ENCODE results near the gene IRAK1. TPM values are rescaled to one million over a fixed set of nuclear protein-coding genes. Genes with fewer than 3 reads are reported as not detected.
A peak's percentile ranks its signal among the peaks of the same experiment; 100 is the strongest.
"Not testable (repeated sequence)": the region's sequence is repeated elsewhere in the genome, so short reads cannot be mapped to it uniquely, and the experiment has no call there.

The IRAK1 gene
- polyA plus RNA-seq, 3 donors, result 52.0 to 69.7 (median 62.3) TPM

DNA sequence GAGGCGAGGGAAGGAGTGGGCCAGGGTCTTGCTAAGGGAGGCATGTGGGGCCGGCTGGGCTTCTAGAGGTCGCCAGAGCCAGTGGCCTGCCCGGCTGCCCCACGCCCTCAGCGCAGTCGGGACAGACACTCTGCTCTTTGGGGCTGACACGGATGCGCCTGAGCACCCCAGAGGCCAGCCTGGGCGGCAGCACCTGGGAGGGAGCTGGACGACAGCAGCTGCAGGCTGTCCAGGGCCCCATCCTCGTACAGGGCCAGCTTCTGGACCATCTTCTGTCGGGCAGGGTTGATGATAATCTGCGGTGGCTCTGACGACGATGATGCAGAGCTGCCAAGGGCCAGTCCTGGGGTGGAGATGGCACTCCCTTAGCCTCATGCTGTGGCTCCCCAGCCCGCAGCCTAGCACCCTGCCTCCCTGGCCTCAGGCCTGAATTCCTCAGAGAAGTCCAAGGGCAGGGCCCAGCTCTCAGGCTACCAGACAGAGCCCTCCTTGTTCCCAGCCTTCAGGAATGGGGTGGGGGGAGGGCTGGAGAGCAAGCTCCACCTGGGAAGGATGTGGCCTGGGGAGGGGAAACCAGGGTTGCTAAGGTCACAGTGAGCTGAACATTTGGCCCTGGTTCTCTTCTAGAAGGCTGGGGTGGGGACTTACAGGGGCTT lies 7.2 kb downstream of the IRAK1 start:
- DNase-seq (ENCODE audit: extremely low read depth in 1 of 11, low read depth in 9 of 11, low spot score in 4 of 11), result no peak

DNA sequence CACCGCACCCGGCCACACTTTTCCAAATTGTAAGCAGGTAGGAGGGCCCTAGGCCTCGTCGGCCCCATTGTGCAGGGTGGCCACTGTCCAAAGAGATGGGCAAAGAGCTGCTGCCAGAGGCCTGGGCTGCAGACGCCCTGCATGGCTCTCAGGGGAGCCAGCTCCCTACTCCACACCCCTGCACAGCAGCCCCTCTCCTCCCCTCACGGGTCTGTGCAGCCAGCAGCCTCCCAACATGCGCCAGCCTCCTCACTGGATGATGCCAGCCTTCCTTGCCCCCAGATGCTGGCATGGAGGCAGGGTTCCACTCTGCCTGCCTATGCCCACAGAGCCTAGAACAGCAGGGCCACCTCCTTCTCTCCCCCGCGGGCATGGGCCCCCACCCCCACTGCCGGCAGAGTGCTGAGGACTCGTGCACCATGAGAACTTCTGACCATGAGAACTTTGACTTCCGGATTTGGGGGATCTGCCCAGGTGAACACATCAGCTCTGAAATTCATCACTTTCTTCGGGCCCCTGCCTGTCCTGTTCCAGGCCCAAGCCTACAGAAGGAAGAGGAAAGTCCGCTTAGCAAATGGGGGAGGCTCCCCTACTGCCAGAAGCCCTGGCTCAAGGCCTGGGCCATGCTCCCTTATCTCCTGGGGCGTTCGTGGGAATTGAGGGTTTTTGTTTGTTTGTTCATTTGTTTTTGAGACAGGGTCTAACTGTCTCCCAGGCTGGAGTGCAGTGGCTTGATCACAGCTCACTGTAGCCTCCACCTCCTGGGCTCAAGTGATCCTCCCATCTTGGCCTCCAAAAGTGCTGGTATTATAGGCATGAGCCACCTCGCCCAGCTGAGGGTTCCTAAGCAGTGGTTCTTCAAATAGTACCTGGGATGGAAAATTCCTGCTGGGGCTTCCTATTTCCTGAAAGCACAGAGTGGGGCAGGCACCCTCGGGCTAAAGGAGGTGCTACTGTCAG lies 8.0 kb downstream of the IRAK1 start:
- no peak for DNase-seq (ENCODE audit: extremely low read depth in 1 of 11, low read depth in 9 of 11, low spot score in 4 of 11)

DNA sequence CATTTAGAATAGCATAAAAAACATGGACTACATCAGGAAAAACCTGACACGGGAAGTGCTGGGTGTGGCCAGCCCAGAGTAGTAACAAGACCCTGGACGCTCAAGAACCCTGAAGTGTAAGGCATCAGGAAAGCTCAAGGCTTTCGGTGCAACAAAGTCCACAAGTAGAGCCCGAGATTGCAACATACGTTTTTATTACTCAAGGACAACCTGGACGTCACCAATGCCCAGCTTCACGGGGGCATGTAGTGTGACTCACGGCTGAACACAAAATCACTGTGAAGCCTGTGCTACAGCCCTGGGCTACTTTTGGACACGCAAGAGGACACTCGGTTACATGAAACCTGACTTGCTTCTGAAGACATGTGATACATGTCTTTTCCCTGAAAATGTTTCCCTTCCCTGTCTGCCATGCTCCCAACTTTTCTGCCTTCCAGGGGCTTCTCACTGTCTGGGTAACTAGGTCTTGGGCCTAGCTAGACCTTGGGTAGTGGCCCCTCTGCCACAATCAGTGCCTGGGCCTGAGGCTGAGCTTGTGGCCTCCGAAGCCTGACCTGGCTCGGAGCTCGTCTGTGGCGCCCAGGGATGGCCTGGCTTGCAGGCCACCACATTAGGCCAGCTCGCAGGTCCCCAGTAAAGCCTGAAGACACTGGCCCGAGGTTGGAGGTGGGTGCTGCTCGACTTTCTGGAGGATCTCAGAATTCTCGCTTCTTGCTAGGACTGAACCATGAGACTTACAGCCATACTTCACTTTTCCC lies 9.2 kb downstream of the IRAK1 start:
- no peak for DNase-seq (ENCODE audit: extremely low read depth in 1 of 11, low read depth in 9 of 11, low spot score in 4 of 11)

DNA sequence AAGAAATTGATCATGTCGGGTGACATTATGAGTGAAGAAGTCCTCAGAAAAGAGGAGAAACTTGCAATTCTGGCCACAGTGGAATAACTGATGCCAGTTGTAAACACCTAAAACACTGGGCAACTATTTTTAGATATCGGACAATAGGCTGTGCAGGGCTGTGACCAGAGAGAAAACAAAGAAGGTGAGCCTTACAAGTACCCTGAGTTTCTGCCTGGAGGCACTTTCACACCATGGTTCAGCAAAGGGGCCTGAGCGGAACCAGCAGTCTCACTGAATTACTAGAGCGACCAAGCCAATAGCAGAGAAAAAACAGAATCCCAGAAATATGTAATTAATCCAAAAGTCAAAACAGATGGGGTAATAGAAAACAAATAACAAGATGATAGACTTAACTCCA lies 11.2 kb downstream of the IRAK1 start:
- no peak for DNase-seq (ENCODE audit: extremely low read depth in 1 of 11, low read depth in 9 of 11, low spot score in 4 of 11)

DNA sequence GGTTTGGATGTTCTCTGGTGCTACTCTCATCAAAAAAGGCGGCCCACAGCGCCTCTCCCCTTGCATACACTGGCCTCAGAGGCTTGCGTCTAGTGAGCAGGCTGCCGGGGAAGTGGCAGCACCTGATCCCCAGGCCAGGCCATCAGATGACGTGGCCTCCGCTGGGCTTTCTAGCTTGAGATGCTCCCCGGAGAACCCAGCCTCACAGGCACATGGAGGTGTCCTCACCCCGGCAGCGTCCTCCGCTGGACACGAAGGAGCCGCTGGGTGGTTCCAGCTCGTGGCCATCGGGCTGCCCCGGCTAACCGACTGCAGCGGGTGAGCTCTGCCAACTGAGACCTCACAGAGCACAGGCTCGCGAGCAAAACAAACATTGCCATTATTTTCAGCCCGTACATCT lies 12.8 kb downstream of the IRAK1 start:
- DNase-seq (ENCODE audit: extremely low read depth in 1 of 11, low read depth in 9 of 11, low spot score in 4 of 11), result no peak

DNA sequence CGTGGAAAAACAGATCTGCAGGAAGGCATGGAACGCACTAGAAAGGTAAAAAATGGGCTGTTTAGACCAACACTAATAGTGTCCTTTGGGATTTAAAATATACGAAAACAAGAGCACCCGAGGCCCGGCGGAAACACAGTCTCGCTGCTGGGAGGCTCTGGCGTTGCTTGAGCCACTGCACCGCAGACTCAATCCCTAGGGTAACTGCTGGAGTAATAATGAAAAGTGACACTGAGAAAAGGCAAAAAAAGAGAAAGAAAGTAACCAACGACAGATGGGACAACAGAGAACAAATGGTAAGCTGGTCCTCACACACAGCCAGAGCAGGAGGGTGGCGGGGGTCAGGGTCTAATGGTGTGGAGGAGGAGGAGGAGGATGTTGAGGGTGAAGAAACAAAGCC lies 15.4 kb downstream of the IRAK1 start:
- no peak for DNase-seq (ENCODE audit: extremely low read depth in 1 of 11, low read depth in 9 of 11, low spot score in 4 of 11)

DNA sequence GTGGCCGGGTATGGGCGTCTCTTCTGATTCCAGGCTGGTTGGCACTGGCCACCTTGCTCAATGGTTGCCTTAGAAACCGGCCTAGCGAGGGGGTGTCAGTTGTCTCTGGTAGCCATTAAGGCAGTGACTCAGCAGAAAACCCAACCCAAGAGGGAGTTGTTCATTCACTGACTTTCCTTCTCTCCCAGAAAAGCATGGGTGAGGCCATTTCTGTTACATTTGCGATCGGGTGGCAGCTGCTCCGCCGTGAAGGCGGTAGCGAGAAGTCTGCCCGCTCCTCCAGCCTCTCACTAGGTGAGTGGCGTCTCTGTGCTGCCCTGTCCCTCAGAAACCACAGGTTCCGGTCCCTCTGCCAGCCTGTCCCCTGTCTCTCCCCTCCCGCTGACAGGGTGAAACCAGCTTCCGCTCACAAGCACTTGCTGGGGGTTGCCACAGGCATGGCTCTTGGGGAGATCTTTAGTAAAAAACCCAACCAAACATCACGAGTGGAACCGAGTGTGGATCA lies 17.4 kb downstream of the IRAK1 start:
- peak in 1 of 11 donors; percentile 46 for DNase-seq (ENCODE audit: extremely low read depth in 1 of 11, low read depth in 9 of 11, low spot score in 4 of 11)

DNA sequence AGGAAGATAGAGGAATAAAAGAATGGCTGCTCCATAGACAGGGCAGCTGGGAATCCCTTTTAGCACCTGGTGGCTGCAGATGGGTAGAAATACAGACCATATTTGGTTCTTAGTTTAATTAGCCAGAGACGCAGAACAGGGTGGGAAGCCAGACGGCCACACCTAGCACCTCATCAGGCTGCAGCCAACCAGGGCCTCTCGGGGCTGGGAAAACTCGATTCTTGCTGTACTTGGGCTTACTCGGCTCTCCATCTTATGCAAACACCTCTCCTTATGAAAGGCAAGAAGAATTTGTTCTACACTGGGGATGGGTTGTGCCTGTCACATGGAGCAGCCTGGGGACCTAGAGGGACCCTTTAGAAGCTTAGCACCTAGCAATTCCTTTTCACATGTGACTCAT lies 19.7 kb downstream of the IRAK1 start:
- DNase-seq (ENCODE audit: extremely low read depth in 1 of 11, low read depth in 9 of 11, low spot score in 4 of 11), result no peak

DNA sequence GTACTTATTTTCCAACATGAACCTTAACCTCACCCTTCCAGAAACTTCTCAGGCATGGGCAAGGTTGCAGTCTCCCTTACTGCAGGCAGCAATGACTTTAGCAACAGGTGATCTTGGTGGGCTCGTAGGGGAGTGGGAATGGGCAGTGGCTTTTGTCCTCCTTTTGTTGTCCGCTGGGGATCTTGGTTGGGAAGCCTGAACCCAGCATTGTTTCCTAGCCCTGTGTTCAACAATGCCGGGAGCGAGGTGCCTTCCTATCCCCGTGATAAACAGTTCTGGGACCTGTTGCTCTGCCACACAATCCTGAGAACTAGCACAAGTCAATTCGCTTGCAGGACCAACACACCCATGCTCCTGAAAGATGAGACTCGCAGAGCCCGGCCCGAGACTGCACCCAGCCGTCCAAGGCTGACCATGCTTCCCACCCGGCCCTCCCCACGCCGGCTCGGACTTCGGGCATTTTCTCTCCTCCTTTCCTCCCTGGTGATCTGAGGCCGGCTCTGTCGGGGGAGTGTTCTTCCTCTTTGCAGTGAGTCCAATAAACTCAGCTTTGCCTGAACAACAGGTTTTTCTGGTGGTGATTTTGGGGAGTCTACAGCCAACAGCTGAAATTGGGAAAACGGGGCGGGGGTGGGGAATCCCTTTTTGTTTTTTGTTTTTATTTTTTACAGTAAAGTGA lies 20.2 kb downstream of the IRAK1 start:
- DNase-seq (ENCODE audit: extremely low read depth in 1 of 11, low read depth in 9 of 11, low spot score in 4 of 11), result no peak

DNA sequence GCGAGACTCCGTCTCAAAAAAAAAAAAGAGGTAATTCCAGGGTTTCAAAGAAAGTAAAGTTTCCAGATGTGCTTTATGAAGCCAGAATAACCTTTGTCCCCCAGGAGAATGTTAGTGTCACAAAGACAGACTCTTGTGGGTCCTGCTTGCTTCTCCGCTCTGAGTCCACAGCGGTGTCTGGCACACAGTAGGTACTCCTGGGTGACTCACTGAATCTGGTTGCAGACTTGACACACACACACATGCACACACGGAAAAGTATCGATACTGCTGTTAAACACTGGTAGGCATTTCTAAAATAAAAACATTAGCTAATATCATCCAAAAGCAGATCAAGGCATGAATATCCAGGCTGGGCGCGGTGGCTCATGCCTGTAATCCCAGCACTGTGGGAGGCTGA lies 24.2 kb downstream of the IRAK1 start:
- DNase-seq (ENCODE audit: extremely low read depth in 1 of 11, low read depth in 9 of 11, low spot score in 4 of 11), result no peak

DNA sequence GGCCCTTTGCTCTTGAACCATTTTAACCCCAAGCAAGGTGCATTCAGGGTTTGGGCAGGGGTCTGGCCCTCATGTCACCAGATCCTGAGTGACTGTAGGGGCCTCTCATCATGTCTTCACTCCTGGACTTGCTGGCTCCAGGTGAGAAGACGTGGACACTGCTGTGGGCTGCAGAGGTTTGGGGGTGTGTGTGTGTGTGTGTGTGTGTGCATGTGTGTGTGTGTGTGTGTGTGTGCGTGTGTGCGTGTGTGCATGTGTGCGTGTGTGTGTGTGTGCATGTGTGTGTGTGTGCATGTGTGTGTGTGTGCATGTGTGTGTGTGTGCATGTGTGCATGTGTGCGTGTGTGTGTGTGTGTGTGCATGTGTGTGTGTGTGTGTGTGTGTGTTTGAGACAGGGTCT lies 25.3 kb downstream of the IRAK1 start:
- DNase-seq (ENCODE audit: extremely low read depth in 1 of 11, low read depth in 9 of 11, low spot score in 4 of 11), result not testable (repeated sequence)

DNA sequence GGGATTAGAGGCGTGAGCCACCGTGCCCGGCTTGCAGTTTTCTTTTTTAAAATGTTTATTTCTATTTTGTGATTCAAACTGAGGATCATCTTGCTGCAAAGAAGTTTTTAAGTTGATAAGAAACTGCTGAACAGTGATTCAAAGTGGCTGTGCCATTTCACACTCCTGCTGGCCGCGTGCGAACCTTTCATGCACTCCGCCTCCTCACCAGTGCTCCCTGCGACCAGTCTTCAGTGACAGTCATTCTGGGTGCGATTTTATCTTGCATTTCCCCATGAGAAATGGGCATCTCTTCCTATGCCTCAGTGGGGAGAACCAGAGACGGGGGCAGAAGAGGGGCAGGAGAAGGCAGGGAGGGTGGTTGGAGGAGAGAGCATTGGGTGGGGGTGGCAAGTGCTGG lies 25.7 kb downstream of the IRAK1 start:
- DNase-seq (ENCODE audit: extremely low read depth in 1 of 11, low read depth in 9 of 11, low spot score in 4 of 11), result no peak

DNA sequence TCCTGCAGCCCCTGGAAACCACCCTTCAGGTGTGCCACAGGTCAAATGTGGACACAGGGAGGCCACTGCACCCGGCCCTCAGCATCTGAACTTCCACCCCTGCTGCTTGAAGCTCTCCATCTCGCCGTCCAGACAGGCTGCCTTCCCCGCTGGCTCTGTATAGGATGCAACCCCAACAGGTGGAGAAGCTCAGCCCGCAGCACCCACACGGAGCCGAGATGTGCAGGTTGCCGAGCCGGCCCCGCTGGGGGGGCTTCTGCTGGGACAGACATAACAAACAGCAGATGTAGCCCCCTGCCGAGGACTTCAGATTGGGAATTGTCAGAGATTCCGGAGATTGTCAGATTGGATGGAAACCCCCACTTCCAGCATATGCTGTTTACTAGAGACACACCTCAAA lies 26.6 kb downstream of the IRAK1 start:
- DNase-seq (ENCODE audit: extremely low read depth in 1 of 11, low read depth in 9 of 11, low spot score in 4 of 11), result no peak

DNA sequence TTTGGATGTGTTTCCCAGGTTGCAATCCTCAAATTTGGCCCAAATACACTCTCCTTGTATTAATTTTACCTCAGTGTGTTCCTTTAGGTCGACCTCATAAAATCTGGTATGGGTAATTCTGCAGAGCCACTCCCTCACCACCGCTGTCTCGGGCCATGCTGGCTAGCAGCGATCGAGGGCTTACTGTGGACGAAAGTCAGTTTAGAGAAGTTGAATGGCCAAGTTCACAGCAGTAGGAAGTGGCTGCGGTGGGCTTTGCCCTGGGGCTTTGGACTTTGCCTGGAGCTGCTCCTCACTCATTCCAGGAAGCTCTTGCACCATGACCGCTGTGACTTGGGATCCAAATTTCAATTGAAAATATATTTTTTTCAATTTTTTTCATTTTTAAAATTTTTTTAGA lies 27.5 kb downstream of the IRAK1 start:
- no peak for DNase-seq (ENCODE audit: extremely low read depth in 1 of 11, low read depth in 9 of 11, low spot score in 4 of 11)

DNA sequence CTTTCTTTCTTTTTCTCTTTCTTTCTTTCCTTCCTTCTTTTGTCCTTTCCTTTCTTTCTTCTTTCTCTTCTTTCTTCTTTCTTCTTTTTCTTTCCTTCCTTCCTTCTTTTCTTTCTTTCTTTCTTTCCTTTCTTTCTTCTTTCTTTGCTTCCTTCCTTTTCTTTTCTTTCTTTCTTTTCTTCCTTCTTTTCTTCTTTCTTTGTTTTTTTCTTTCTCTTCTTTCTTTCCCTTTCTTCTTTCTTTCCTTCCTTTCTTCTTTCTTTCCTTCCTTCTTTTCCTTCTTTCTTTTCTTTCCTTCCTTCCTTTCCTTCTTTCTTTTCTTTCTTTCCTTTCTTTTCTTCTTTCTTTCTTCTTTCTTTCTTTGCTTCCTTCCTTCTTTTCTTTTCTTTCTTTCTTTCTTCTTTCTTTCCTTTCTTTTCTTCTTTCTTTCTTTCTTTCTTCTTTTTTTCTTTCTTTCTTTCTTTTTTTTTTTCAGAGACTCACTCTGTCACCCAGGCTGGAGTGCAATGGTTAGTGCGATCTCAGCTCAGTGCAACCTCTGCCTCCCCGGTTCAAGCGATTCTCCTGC lies 28.6 kb downstream of the IRAK1 start:
- DNase-seq (ENCODE audit: extremely low read depth in 1 of 11, low read depth in 9 of 11, low spot score in 4 of 11), result no peak

DNA sequence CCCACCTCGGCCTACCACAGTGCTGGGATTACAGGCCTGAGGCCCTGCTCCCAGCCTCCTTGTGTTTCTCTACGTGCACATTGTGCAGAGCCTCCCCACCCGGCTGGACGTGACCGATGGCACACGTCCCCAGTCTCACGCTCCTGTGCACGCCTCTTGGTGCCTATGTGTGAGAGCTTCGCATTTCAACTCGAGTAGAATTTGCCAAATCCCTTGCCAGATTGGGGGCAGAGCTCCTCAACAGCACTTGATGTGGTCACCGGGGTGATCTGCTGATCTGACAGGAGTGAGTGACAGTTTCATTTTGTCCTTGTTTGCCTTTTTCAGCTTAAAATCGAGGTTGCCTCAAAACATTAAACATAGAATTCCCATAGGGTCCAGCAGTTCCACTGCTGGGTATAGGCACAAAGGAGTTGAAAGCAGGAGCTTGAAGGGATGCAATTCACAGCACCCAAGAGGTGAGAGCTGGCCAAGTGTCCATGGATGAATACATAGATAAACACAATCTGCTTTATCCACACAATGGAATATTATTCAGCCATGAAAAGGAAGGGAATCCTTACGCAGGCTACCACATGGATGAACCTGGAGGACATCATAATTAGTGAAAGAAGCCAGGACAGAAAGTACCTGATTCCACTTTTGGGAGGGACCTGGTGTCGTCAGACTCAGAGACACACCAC lies 29.6 kb downstream of the IRAK1 start:
- no peak for DNase-seq (ENCODE audit: extremely low read depth in 1 of 11, low read depth in 9 of 11, low spot score in 4 of 11)

DNA sequence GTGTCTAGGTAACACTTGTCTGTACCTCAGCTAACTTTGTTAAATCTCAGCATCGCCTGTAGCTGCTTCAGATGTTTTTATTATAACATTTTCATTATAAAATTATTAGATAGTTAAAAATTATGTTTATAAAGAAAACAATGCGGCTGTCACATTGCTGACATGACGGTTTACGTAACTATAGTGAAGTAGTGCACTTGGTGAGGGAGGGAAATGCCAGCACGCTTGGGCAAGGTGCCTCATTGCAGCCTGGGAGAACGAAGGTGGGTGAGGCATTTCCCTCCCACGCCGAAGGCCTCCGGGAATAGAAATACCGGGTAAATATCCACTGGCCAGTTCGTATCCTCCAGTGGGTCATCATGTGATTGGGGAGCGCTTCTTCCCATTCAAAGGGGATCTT lies 31.2 kb downstream of the IRAK1 start:
- DNase-seq (ENCODE audit: extremely low read depth in 1 of 11, low read depth in 9 of 11, low spot score in 4 of 11), result no peak
